ENCODE results near the gene FOXK1. TPM values are rescaled to one million over a fixed set of nuclear protein-coding genes. Genes with fewer than 3 reads are reported as not detected.

FOXK1 gene
- total and polyA plus RNA-seq, 9 of the 15 experiments (the other 6 are each of a cell fraction or from before 2014, with no cell fraction given), result 0.32 to 45.5 (median 8.1) TPM

GRCh38 chr7:4706384-4707216 is 24.5 kb downstream of the FOXK1 start:
- WGBS (ENCODE audit: insufficient coverage, low coverage, missing lambda C conversion rate), result 85% methylated on average over 20 of the region's 21 CpGs
- FAIRE-seq (no peak), ATAC-seq (no peak), DNase-seq (ENCODE audit: extremely low read depth in 1 of 4, low spot score in 3 of 4) (no peak)
- Histone ChIP-seq H3K27ac (ENCODE audit: extremely low read depth, low read depth, low read length) (no peak overlapping the region), H3K4me1 (replicated peaks in 1 of 2; ENCODE audit: control insufficient read depth in 2 of 2, insufficient read depth in 2 of 2, low read length in 2 of 2) (peaks cover 0 to 27% of the 10 kb centered on the region in 2 experiments; a peak in 2 of 5 replicates), H3K4me2 (ENCODE audit: insufficient read depth, low read length) (no peak overlapping the region), H4K20me1 (replicated peaks; ENCODE audit: control insufficient read depth, insufficient read depth, low read length) (peaks cover 18% of the 10 kb centered on the region), H3K9ac (ENCODE audit: insufficient read depth in 1 of 2, low read depth in 2 of 2, low read length in 2 of 2) (no peak overlapping the region), H3K4me3 (no peak overlapping the region), H3K9me1 (ENCODE audit: control insufficient read depth, insufficient read depth, low read length) (peaks cover 9% of the 10 kb centered on the region), H3K36me3 (ENCODE audit: control insufficient read depth, insufficient read depth, low read length) (peaks cover 15% of the 10 kb centered on the region; the same call in 1 of the 3 replicates), H3K79me2 (ENCODE audit: control insufficient read depth, insufficient read depth, low read length) (peaks cover 84% of the 10 kb centered on the region), H3K27me3 (ENCODE audit: control insufficient read depth in 2 of 2, insufficient read depth in 2 of 2, low read length in 2 of 2) (no peaks in the 10 kb centered on the region), H3K9me3 (replicated peaks; ENCODE audit: control insufficient read depth, insufficient read depth, low read depth, low read length) (no peaks in the 10 kb centered on the region; the same call in none of the 2 replicates), H2AFZ (ENCODE audit: low read depth, low read length) (no peak overlapping the region)
- CTCF ChIA-PET (ENCODE audit: low intra/inter-chr PET ratio), result no interaction called here
- in situ Hi-C loops (cut with MboI) (no loop called here), intact Hi-C loops (cut with micrococcal nuclease) (no loop called here)
- no TSS peak for BruUV-seq (replicated peaks)
- POLR2A ChIA-PET, result interaction anchor here (0.7 kb wide), 2 partner anchors 23 to 104 kb away, joined by 3 read pairs; no protein-coding TSS in a partner anchor
- TF ChIP-seq PTTG1 (tag; IDR thresholded peaks at IDR 0.05; ENCODE audit: low read depth) (no peak), ATF7 (IDR thresholded peaks at IDR 0.05) (no peak), POU5F1 (IDR thresholded peaks at IDR 0.05; ENCODE audit: borderline replicate concordance, low read depth, low read length, partially characterized antibody) (no peak), SNIP1 (IDR thresholded peaks at IDR 0.05; ENCODE audit: low read depth) (no peak), ZNF512 (tag; IDR thresholded peaks at IDR 0.05) (no peak), ZNF436 (CRISPR knock-in tag; IDR thresholded peaks at IDR 0.05) (no peak), BHLHE40 (IDR thresholded peaks at IDR 0.05; ENCODE audit: low read length) (no peak)

Measured in K562 (cell line).